Measurements from ENCODE around the gene DHRS1.

DHRS1 gene

GRCh38 chr14:24282736-24283135, 16.8 kb downstream of the DHRS1 start:
- no peak for DNase-seq (ENCODE audit: low spot score)

GRCh38 chr14:24281636-24282035, 17.9 kb downstream of the DHRS1 start:
- no peak for DNase-seq (ENCODE audit: low spot score)

- no peak for DNase-seq (ENCODE audit: low spot score)
These were observed 18.7 kb downstream of the DHRS1 start for GRCh38 chr14:24280797-24281460.

GRCh38 chr14:24279301-24280186, 20.0 kb downstream of the DHRS1 start:
- DNase-seq (ENCODE audit: low spot score) = peak; percentile 53

GRCh38 chr14:24278424-24278823, 21.2 kb downstream of the DHRS1 start:
- no peak for DNase-seq (ENCODE audit: low spot score)

GRCh38 chr14:24277606-24278321, 21.8 kb downstream of the DHRS1 start:
- DNase-seq (ENCODE audit: low spot score) = no peak

- DNase-seq (ENCODE audit: low spot score) = no peak
These were observed 22.5 kb downstream of the DHRS1 start for GRCh38 chr14:24277071-24277470.

- peak; percentile 91 for DNase-seq (ENCODE audit: low spot score)
These were observed 25.5 kb downstream of the DHRS1 start for GRCh38 chr14:24274101-24274543.

GRCh38 chr14:24273422-24273998, 26.1 kb downstream of the DHRS1 start:
- no peak for DNase-seq (ENCODE audit: low spot score)

GRCh38 chr14:24272467-24272866, 27.1 kb downstream of the DHRS1 start:
- DNase-seq (ENCODE audit: low spot score) = no peak

GRCh38 chr14:24271834-24272263, 27.7 kb downstream of the DHRS1 start:
- DNase-seq (ENCODE audit: low spot score) = no peak

- peak; percentile 91 for DNase-seq (ENCODE audit: low spot score)
These were observed 28.3 kb downstream of the DHRS1 start, which contains the start of gene RABGGTA for GRCh38 chr14:24271134-24271833. RABGGTA (minus strand) TSS chr14:24271597; CDS start chr14:24271115, 482 bp downstream.

GRCh38 chr14:24270537-24271133, 28.9 kb downstream of the DHRS1 start:
- DNase-seq (ENCODE audit: low spot score) = no peak

- no peak for DNase-seq (ENCODE audit: low spot score)
These were observed 29.6 kb downstream of the DHRS1 start for GRCh38 chr14:24269910-24270536.

GRCh38 chr14:24269368-24269767, 30.2 kb downstream of the DHRS1 start:
- DNase-seq (ENCODE audit: low spot score) = no peak

- DNase-seq (ENCODE audit: low spot score) = no peak
These were observed 31.4 kb downstream of the DHRS1 start for GRCh38 chr14:24268225-24268624.

GRCh38 chr14:24267516-24267915, 32.1 kb downstream of the DHRS1 start:
- DNase-seq (ENCODE audit: low spot score) = no peak

- DNase-seq (ENCODE audit: low spot score) = no peak
These were observed 33.0 kb downstream of the DHRS1 start for GRCh38 chr14:24266344-24267244.

GRCh38 chr14:24264298-24264697, 35.3 kb downstream of the DHRS1 start:
- DNase-seq (ENCODE audit: low spot score) = no peak
